ENCODE measurements around the gene TMEM219. TPM values are rescaled to one million over a fixed set of nuclear protein-coding genes. Genes with fewer than 3 reads are reported as not detected.

Gene TMEM219
- total and polyA plus RNA-seq, 2 donors (not counting 3 experiments of a cell fraction or from before 2014, with no cell fraction given) = 110 to 182 TPM

- Histone ChIP-seq H3K27me3 (ENCODE audit: control insufficient read depth in 2 of 2, insufficient read depth in 2 of 2, low read length in 2 of 2) (no peaks in the 10 kb centered on the region), H3K4me2 (ENCODE audit: insufficient read depth, low read length) (peak overlapping the region; percentile 98), H3K36me3 (ENCODE audit: control insufficient read depth in 2 of 2, extremely low read depth in 1 of 2, insufficient read depth in 2 of 2, low read length in 2 of 2) (peaks cover 18 to 30% of the 10 kb centered on the region in 2 experiments), H4K20me1 (replicated peaks; ENCODE audit: control insufficient read depth, extremely low read depth, insufficient read depth, low read length) (no peaks in the 10 kb centered on the region), H3K27ac (ENCODE audit: insufficient read depth, low read depth, low read length) (peak overlapping the region; percentile 81), H3K4me1 (ENCODE audit: control insufficient read depth, extremely low read depth, insufficient read depth, low read length) (peaks cover 44% of the 10 kb centered on the region), H2AFZ (ENCODE audit: low read depth, low read length) (no peak overlapping the region), H3K4me3 (replicated peaks in 1 of 3; ENCODE audit: insufficient read depth in 1 of 3, low read depth in 1 of 3, low read length in 3 of 3) (peak overlapping the region; percentile 79 to 95 (median 94)), H3K9ac (replicated peaks; ENCODE audit: extremely low read depth, insufficient read depth, low read length) (peak overlapping the region; percentile 93), H3K9me1 (replicated peaks; ENCODE audit: control insufficient read depth, extremely low read depth, insufficient read depth, low read length) (no peaks in the 10 kb centered on the region), H3K9me3 (replicated peaks; ENCODE audit: control insufficient read depth, insufficient read depth, low read length) (no peaks in the 10 kb centered on the region), H3K79me2 (ENCODE audit: control insufficient read depth, insufficient read depth, low read length) (peaks cover 62% of the 10 kb centered on the region)
- FAIRE-seq = peak; percentile 47
- dilution Hi-C loops (cut with MboI; ENCODE audit: extremely low pct_ligation_motif_present, low sequenced_read_pairs) (no loop called here), intact Hi-C loops (cut with micrococcal nuclease) (loop anchor here (5.0 kb wide), 1 partner anchor 183 kb away; the partner anchor contains the start of gene KIF22)
- no peak for DNase-seq (ENCODE audit: low read depth, low spot score)
- ChIA-PET POLR2A (interaction anchor here (0.5 kb wide), 1 partner anchor 1354 kb away, joined by 3 read pairs; no protein-coding TSS in a partner anchor), CTCF (interaction anchor here (1.1 to 2.8 kb wide), 7 partner anchors 14 to 167 kb away, joined by 3 to 14 read pairs (median 4); partner anchors contain the start of genes INO80E and TMEM219)
- no peak for TF ChIP-seq GATA2 (IDR thresholded peaks at IDR 0.05; ENCODE audit: insufficient read depth, insufficient read length, low read depth, low read length)
- TF ChIP-seq POLR2AphosphoS5 (IDR thresholded peaks at IDR 0.05; ENCODE audit: insufficient read depth, low read depth, low read length) = no peak
- TF ChIP-seq POLR2A (IDR thresholded peaks at IDR 0.05; ENCODE audit: low read depth, low read length) = no peak
- no peak for TF ChIP-seq CTCF (IDR thresholded peaks at IDR 0.05; ENCODE audit: extremely low read depth in 1 of 2, insufficient read depth in 1 of 2, low read depth in 1 of 2, low read length in 2 of 2)
- TF ChIP-seq MAX (IDR thresholded peaks at IDR 0.05; ENCODE audit: insufficient read depth, insufficient read length) = no peak
- no peak for TF ChIP-seq MYC (IDR thresholded peaks at IDR 0.05; ENCODE audit: low read depth, low read length)
- no peak for TF ChIP-seq FOS (IDR thresholded peaks at IDR 0.05; ENCODE audit: borderline replicate concordance, insufficient read depth, low read length)
- no peak for TF ChIP-seq JUN (IDR thresholded peaks at IDR 0.05; ENCODE audit: borderline replicate concordance, insufficient read depth, insufficient read length, low read depth)
- TF ChIP-seq EZH2 (IDR thresholded peaks at IDR 0.05; ENCODE audit: borderline replicate concordance, low read depth, low read length, severe bottlenecking) = no peak
- TSS peak; percentile 80 for BruUV-seq (replicated peaks)
These were observed 13.3 kb downstream of the TMEM219 start for GRCh38 chr16:29975134-29975538.
